ENCODE measurements around the gene WDR93. TPM values are rescaled to one million over a fixed set of nuclear protein-coding genes. Genes with fewer than 3 reads are reported as not detected.

Gene WDR93
- total and polyA plus RNA-seq, 12 donors = 0.09 to 0.15 (median 0.15) TPM; not detected in 9

DNA sequence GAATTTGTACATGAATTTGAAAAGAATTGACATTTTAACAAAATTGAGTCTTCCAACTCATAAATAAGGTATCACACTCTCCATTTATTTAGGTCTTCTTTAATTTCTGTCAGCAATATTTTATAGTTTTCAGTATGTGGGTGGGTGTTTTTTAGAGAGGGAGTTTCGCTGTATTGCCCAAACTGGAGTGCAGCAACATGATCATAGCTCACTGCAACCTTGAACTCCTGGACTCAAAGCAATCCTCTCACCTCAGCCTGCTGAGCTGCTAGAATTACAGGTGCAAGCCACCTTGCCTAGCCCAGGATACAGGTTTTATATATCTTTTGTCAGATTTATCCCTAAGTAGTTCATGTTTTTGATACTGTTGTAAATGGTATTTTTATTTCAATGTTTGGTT, 4.6 kb downstream of the WDR93 start:
- Histone ChIP-seq H3K36me3 (no peaks in the 10 kb centered on the region), H3K27ac (no peak overlapping the region), H3K27me3 (no peaks in the 10 kb centered on the region), H3K9me3 (no peaks in the 10 kb centered on the region), H3K4me1 (peaks cover 0 to 8% (median 0%) of the 10 kb centered on the region in 9 donors), H3K4me3 (no peak overlapping the region)
- ATAC-seq (no peak), DNase-seq (no peak)
- intact Hi-C loops (cut with DNase I) = loop anchor here in 1 of 10 donors (10.0 kb wide), 1 partner anchor 50 kb away; no protein-coding TSS in a partner anchor
- 82 to 94% methylated on average over 1 of the region's 1 CpG for WGBS, 2 donors
- TF ChIP-seq, protein P1, sequence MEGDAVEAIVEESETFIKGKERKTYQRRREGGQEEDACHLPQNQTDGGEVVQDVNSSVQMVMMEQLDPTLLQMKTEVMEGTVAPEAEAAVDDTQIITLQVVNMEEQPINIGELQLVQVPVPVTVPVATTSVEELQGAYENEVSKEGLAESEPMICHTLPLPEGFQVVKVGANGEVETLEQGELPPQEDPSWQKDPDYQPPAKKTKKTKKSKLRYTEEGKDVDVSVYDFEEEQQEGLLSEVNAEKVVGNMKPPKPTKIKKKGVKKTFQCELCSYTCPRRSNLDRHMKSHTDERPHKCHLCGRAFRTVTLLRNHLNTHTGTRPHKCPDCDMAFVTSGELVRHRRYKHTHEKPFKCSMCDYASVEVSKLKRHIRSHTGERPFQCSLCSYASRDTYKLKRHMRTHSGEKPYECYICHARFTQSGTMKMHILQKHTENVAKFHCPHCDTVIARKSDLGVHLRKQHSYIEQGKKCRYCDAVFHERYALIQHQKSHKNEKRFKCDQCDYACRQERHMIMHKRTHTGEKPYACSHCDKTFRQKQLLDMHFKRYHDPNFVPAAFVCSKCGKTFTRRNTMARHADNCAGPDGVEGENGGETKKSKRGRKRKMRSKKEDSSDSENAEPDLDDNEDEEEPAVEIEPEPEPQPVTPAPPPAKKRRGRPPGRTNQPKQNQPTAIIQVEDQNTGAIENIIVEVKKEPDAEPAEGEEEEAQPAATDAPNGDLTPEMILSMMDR (IDR thresholded peaks at IDR 0.05) = no peak

DNA sequence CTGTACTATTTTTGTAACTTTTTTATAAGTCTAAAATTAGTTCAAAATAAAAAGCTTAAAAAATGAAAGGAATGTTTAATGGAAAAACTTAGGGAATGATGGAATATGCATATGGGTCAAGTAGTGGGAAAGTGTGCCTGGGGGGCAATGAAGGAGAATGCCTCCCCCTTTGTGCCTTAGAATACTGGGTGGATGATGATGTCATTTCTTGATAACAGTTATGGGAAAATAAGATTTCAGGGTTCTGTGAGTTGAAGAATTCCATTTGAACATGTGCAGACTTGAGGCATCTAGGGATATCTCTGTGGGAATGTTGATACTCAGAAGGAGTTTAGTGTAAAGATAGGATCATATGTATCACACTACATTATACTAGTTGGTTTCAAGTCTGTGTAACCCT, 13.8 kb downstream of the WDR93 start:
- Histone ChIP-seq H3K4me1 (no peaks in the 10 kb centered on the region), H3K4me3 (no peak overlapping the region), H3K27me3 (peaks cover 0 to 25% (median 4%) of the 10 kb centered on the region in 7 donors), H3K36me3 (no peaks in the 10 kb centered on the region), H3K27ac (no peak overlapping the region), H3K9me3 (no peaks in the 10 kb centered on the region)
- TF ChIP-seq, protein P1 (IDR thresholded peaks at IDR 0.05) = no peak
- intact Hi-C loops (cut with DNase I) = loop anchor here in 1 of 10 donors (10.0 kb wide), 1 partner anchor 60 kb away; no protein-coding TSS in a partner anchor
- ATAC-seq (peak in 2 of 8 donors; percentile 31 to 69), DNase-seq (no peak)

DNA sequence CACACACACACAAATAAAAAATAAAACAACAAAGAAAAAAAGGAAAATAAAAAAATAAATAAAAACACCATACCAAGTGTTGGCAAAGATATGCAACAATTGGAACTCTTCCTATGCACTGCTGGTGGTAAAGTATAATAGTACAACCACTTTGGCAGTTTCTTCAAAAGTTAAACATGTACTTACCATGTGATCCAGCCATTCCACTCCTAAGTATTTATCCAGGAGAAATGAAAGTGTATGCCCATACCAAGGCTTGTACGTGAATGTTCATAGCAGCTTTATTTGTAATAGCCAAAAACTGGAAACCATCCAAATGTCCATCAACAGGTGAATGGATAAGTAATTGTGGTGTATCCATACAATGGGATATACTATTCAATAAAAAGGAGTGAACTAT, 17.0 kb downstream of the WDR93 start:
- peaks cover 0 to 15% (median 0%) of the 10 kb centered on the region in 11 donors for H3K9me3 ChIP-seq
- ATAC-seq (no peak), DNase-seq (no peak)
- TF ChIP-seq, protein P1 (IDR thresholded peaks at IDR 0.05) = no peak
- H3K4me3 ChIP-seq = no peak overlapping the region
- H3K4me1 ChIP-seq = no peaks in the 10 kb centered on the region
- intact Hi-C loops (cut with DNase I) = loop anchor here in 1 of 10 donors (10.0 kb wide), 1 partner anchor 57 kb away; no protein-coding TSS in a partner anchor
- WGBS, 2 donors = 32 to 49% methylated on average over 1 of the region's 1 CpG
- H3K27me3 ChIP-seq = peaks cover 0 to 6% (median 0%) of the 10 kb centered on the region in 7 donors
- no peaks in the 10 kb centered on the region for H3K36me3 ChIP-seq
- H3K27ac ChIP-seq = no peak overlapping the region

DNA sequence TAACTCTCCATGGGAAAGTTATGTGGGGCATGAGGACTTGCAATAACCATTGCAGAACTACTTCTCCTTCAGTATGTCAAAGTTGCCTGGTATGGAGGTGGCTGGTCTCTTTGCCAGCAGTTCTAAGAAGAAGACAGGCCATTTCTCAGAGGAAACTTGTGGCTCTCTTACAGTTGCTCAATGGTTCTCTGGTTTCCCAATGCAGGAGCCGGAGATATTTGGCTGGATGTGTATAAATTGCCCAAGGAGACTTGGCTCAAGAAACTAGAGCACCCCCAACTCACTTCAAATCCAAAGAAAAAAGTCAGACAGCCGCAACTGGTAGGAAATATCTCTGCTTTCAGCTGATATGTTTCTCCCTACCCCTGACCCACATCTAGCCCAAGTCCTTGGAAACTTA, 24.2 kb downstream of the WDR93 start:
- intact Hi-C loops (cut with DNase I) = no loop called here

More for the DNA sequence above, 24.2 kb downstream of the WDR93 start:
- Histone ChIP-seq H3K27ac (no peak overlapping the region), H3K9me3 (peaks cover 0 to 15% (median 0%) of the 10 kb centered on the region in 11 donors), H3K36me3 (no peaks in the 10 kb centered on the region), H3K4me1 (no peaks in the 10 kb centered on the region), H3K27me3 (no peaks in the 10 kb centered on the region), H3K4me3 (no peak overlapping the region)
- DNase-seq = no peak
- TF ChIP-seq, protein P1 (IDR thresholded peaks at IDR 0.05) = no peak
- no peak for ATAC-seq
- WGBS, 2 donors = 80 to 81% methylated on average over 2 of the region's 2 CpGs

Measured in heart right ventricle (tissue), 16 donors.